Hepatocyte (in vitro differentiated cells): ENCODE measurements around the gene KRTAP17-1.

Experiments used
- EZH2 ChIP-seq: fragments of 200-600 bp; sonication (generic); IDR thresholded peaks from 2 replicates; pipeline ENCODE4 v1.6.1; 2016; ENCODE audit warnings: antibody characterized with exemption, mild to moderate bottlenecking, borderline replicate concordance
- TF ChIP-seq, protein P1 (sequence below): fragments of 200-600 bp; sonication (generic); IDR thresholded peaks from 2 replicates; pipeline ENCODE4 v1.5.1; 2016; ENCODE audit warnings: antibody characterized with exemption, mild to moderate bottlenecking; ENCODE audit not compliant: poor library complexity

- TF ChIP-seq, protein P1, sequence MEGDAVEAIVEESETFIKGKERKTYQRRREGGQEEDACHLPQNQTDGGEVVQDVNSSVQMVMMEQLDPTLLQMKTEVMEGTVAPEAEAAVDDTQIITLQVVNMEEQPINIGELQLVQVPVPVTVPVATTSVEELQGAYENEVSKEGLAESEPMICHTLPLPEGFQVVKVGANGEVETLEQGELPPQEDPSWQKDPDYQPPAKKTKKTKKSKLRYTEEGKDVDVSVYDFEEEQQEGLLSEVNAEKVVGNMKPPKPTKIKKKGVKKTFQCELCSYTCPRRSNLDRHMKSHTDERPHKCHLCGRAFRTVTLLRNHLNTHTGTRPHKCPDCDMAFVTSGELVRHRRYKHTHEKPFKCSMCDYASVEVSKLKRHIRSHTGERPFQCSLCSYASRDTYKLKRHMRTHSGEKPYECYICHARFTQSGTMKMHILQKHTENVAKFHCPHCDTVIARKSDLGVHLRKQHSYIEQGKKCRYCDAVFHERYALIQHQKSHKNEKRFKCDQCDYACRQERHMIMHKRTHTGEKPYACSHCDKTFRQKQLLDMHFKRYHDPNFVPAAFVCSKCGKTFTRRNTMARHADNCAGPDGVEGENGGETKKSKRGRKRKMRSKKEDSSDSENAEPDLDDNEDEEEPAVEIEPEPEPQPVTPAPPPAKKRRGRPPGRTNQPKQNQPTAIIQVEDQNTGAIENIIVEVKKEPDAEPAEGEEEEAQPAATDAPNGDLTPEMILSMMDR, result no peak
- TF ChIP-seq EZH2, result no peak
Observed at GRCh38 chr17:41325611-41326010, 10.1 kb upstream of the KRTAP17-1 start.
